Osteoblast (primary cell): Measurements from ENCODE around the gene ALDOA. TPM values are rescaled to one million over a fixed set of nuclear protein-coding genes. Genes with fewer than 3 reads are reported as not detected.

Source experiments
- DNase-seq: peaks from one replicate; pipeline ENCODE4 v3.0.0; 2011; ENCODE audit warnings: low spot score, mixed read lengths; ENCODE audit not compliant: insufficient read length; ENCODE audit errors: missing footprints
- H2AFZ ChIP-seq: 2 replicates; pipeline ENCODE4 v1.6.0; 2011; ENCODE audit warnings: mild to moderate bottlenecking, low read length
- H3K27ac ChIP-seq: 2 replicates; pipeline ENCODE4 v1.5.1; 2011; ENCODE audit warnings: mild to moderate bottlenecking, low read depth, low read length, moderate library complexity
- H3K27me3 ChIP-seq: 2 replicates; pipeline ENCODE4 v1.6.0; 2012; ENCODE audit warnings: mild to moderate bottlenecking, control low read depth, inconsistent platforms, low read length, moderate library complexity; ENCODE audit not compliant: insufficient read depth
- H3K36me3 ChIP-seq: 2 replicates; pipeline ENCODE4 v1.5.1; 2011; ENCODE audit warnings: mild to moderate bottlenecking, low read length, control low read depth, moderate library complexity; ENCODE audit not compliant: insufficient read depth
- H3K4me1 ChIP-seq: 2 replicates; pipeline ENCODE4 v1.5.1; 2011; ENCODE audit warnings: mild to moderate bottlenecking, low read length, control low read depth, moderate library complexity; ENCODE audit not compliant: insufficient read depth
- H3K4me2 ChIP-seq: 2 replicates; pipeline ENCODE4 v1.6.0; 2011; ENCODE audit warnings: mild to moderate bottlenecking, low read length; ENCODE audit not compliant: insufficient read depth
- H3K4me3 ChIP-seq: fragments of 200-600 bp; sonication (generic); 3 replicates; pipeline ENCODE4 v1.5.1; 2012; ENCODE audit warnings: mild to moderate bottlenecking, low read length, inconsistent platforms; ENCODE audit not compliant: insufficient read depth
- H3K79me2 ChIP-seq: 2 replicates; pipeline ENCODE4 v1.6.0; 2012; ENCODE audit warnings: mild to moderate bottlenecking, low read length, control low read depth, inconsistent platforms; ENCODE audit not compliant: insufficient read depth
- H3K9me3 ChIP-seq: 2 replicates; pipeline ENCODE4 v1.5.1; 2011; ENCODE audit warnings: low read depth, low read length, control low read depth
- H4K20me1 ChIP-seq: 2 replicates; pipeline ENCODE4 v1.6.0; 2012; ENCODE audit warnings: mild to moderate bottlenecking, low read length, control low read depth; ENCODE audit not compliant: insufficient read depth
- total RNA-seq: library from RNA; depleted of rRNA; stranded (reverse); fragments of >200 nt; gene quantifications from 2 replicates; pipeline ENCODE4 v1.2.3, GENCODE V29; 2012
- TF ChIP-seq, protein P1 (sequence below): IDR thresholded peaks from 2 replicates; pipeline ENCODE4 v1.5.1; 2011; ENCODE audit warnings: mild to moderate bottlenecking, low read depth, low read length, moderate library complexity; ENCODE audit errors: extremely low read depth

Gene ALDOA
- total RNA-seq, 1 donor = 705 TPM

DNA sequence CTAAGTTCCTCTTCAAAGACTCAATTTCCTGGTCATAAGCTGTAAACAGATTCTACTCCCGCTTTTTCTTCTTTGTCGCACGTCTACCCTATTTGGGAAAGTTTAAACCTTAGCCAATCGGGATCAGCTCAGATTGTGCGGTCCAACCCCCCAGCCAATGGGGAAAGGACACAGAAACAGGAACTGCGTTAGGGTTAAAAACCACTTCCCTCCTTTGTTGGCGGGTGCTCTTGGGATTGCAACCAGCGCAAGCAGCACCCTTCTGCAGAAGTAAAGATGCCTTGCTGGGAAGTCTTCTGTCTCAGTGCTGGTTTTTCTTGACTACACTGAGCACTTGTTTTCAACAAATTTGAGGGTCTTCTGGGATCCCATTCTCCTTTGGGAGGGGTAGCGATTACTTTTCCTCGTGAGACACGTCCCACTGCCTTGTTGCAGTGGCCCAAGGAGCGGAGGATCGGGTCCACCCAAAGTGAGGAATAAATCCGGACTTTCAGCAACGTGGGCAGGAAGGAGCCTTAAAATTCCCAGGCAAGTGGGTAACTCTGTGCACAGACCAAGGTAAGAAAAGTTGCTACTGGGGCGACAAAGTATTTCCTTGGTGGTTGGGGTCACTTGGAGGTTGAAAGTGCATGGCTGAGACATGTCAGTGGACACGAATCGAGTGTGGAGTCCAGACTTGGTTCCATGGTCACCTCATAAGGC lies 31.5 kb downstream of the ALDOA start:
- H3K27ac ChIP-seq = peak overlapping the region; percentile 70
- H4K20me1 ChIP-seq = peaks cover 7% of the 10 kb centered on the region
- H3K36me3 ChIP-seq = peaks cover 8% of the 10 kb centered on the region
- H3K27me3 ChIP-seq = no peaks in the 10 kb centered on the region
- TF ChIP-seq, protein P1, sequence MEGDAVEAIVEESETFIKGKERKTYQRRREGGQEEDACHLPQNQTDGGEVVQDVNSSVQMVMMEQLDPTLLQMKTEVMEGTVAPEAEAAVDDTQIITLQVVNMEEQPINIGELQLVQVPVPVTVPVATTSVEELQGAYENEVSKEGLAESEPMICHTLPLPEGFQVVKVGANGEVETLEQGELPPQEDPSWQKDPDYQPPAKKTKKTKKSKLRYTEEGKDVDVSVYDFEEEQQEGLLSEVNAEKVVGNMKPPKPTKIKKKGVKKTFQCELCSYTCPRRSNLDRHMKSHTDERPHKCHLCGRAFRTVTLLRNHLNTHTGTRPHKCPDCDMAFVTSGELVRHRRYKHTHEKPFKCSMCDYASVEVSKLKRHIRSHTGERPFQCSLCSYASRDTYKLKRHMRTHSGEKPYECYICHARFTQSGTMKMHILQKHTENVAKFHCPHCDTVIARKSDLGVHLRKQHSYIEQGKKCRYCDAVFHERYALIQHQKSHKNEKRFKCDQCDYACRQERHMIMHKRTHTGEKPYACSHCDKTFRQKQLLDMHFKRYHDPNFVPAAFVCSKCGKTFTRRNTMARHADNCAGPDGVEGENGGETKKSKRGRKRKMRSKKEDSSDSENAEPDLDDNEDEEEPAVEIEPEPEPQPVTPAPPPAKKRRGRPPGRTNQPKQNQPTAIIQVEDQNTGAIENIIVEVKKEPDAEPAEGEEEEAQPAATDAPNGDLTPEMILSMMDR = no peak
- H3K4me1 ChIP-seq = peaks cover 22% of the 10 kb centered on the region
- H3K9me3 ChIP-seq = peaks cover 10% of the 10 kb centered on the region
- peak overlapping the region; percentile 76 for H3K4me2 ChIP-seq
- peak; percentile 58 for DNase-seq
- H2AFZ ChIP-seq = peak overlapping the region; percentile 98
- H3K4me3 ChIP-seq = peak overlapping the region; percentile 76
- H3K79me2 ChIP-seq = peaks cover 3% of the 10 kb centered on the region

- Histone ChIP-seq H3K27ac (no peak overlapping the region), H3K4me2 (no peak overlapping the region), H3K79me2 (no peaks in the 10 kb centered on the region), H3K4me3 (no peak overlapping the region), H3K27me3 (no peaks in the 10 kb centered on the region), H3K9me3 (no peaks in the 10 kb centered on the region), H4K20me1 (no peaks in the 10 kb centered on the region), H3K4me1 (no peaks in the 10 kb centered on the region), H3K36me3 (peaks cover 27% of the 10 kb centered on the region), H2AFZ (no peak overlapping the region)
- TF ChIP-seq, protein P1 = no peak
- no peak for DNase-seq
Observed at GRCh38 chr16:30104090-30104489, 38.5 kb downstream of the ALDOA start.

DNA sequence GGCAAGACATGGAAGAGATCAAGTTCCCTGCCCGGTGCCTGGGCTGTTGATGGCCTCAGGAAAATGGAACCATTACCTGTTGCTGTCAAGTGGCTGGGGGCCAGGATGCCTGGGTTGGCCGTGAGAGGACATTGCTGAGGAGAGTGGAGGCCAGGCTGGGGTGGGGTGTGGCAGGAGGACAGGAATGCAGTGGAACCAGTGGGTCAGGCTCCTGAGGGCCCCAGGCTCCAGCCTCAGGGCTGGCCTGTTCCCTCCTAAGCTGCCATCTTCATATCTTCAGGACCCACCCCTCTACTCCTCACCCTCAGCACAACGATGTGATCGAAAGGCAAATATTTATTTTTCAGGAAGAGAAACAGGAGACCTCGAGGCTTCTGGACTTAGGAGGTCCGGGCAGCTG lies 38.9 kb downstream of the ALDOA start:
- Histone ChIP-seq H3K4me2 (no peak overlapping the region), H3K27ac (no peak overlapping the region), H3K79me2 (no peaks in the 10 kb centered on the region), H4K20me1 (no peaks in the 10 kb centered on the region), H3K27me3 (no peaks in the 10 kb centered on the region), H3K9me3 (no peaks in the 10 kb centered on the region), H3K36me3 (peaks cover 27% of the 10 kb centered on the region), H3K4me1 (no peaks in the 10 kb centered on the region), H3K4me3 (no peak overlapping the region), H2AFZ (no peak overlapping the region)
- peak; percentile 21 for DNase-seq
- TF ChIP-seq, protein P1 = no peak

DNA sequence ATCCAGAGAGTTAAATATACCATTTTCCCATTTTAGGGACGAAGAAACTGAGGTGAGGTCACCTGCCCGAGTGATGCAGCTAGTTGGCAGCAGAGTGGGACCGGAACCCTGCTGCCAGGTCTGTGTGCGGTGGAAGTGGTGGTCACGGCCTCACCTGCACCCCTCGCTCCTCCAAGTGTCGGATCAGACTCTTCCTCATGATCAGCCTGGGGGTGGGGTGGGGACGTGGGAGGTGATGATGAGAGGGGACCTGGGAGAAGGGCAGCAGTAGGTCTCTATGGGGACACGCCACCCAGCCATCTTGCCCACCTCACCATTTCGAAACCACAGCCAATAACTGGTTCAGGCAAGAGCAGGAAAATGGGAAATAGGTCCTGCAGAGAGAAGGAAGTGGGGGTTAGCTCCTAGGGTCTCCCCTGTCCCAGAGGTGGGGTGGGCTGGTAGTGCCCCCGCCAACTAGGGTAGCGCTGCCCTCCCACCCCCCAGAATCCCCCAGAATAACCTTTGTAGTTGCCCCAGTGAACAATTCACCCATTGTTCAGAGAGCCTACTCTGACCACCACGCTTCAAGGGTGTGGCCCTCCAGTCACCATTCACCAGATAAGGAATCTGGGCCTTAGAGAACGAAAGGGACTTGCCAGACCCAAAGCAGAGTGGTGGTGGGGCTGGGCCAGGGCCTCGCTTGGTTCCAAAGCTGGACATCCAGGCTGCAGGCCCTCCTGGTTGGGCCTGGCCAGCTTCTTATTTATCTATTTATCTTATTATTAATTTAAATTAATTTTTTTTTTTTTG lies 42.7 kb downstream of the ALDOA start:
- H3K79me2 ChIP-seq = no peaks in the 10 kb centered on the region
- H4K20me1 ChIP-seq = no peaks in the 10 kb centered on the region
- H3K4me1 ChIP-seq = peaks cover under 1% of the 10 kb centered on the region
- H3K27ac ChIP-seq = no peak overlapping the region
- TF ChIP-seq, protein P1 = no peak
- no peak overlapping the region for H2AFZ ChIP-seq
- peaks cover 49% of the 10 kb centered on the region for H3K36me3 ChIP-seq
- H3K27me3 ChIP-seq = no peaks in the 10 kb centered on the region
- H3K9me3 ChIP-seq = no peaks in the 10 kb centered on the region
- H3K4me2 ChIP-seq = no peak overlapping the region
- no peak for DNase-seq
- no peak overlapping the region for H3K4me3 ChIP-seq
